A673 (cell line): ENCODE results near the gene ACP4. TPM values are rescaled to one million over a fixed set of nuclear protein-coding genes. Genes with fewer than 3 reads are reported as not detected.
A peak's percentile ranks its signal among the peaks of the same experiment; 100 is the strongest.

ENCODE experiments used
- BruUV-seq: library from RNA; stranded (reverse); fragments of 400-500 nt; replicated peaks from 2 replicates; lab custom pipeline; 2021; lab: Mats Ljungman, UMichigan
- CTCF ChIA-PET: fragments of 300-600 bp; sonication (Branson Sonifier 250); formaldehyde crosslinking; loops from one replicate; lab custom pipeline; 2022; ENCODE audit warnings: antibody characterized with exemption; lab: Charles Lee
- POLR2A ChIA-PET: fragments of 300-600 bp; sonication (Branson Sonifier 250); formaldehyde crosslinking; loops from one replicate; lab custom pipeline; 2022; ENCODE audit warnings: antibody characterized with exemption; ENCODE audit not compliant: low non-redundant PET; lab: Charles Lee
- DNase-seq: peaks from one replicate; pipeline ENCODE4 v3.0.0-alpha.2; 2015; ENCODE audit warnings: low spot score
- H3K27ac ChIP-seq: fragments of 200-600 bp; sonication (generic); 2 replicates; pipeline ENCODE4 v1.5.1; 2016; ENCODE audit warnings: mixed run types, low read depth, mild to moderate bottlenecking, mixed read lengths, antibody characterized with exemption, low read length; ENCODE audit not compliant: poor library complexity, severe bottlenecking
- H3K27me3 ChIP-seq: fragments of 200-600 bp; sonication (generic); replicated peaks from 2 replicates; pipeline ENCODE4 v1.6.1; 2017; ENCODE audit warnings: mixed run types, low read depth, mild to moderate bottlenecking, mixed read lengths, antibody characterized with exemption, low read length; ENCODE audit not compliant: insufficient read depth, poor library complexity
- H3K36me3 ChIP-seq: fragments of 200-600 bp; sonication (generic); 2 replicates; pipeline ENCODE4 v1.6.1; 2016; ENCODE audit warnings: mixed run types, mild to moderate bottlenecking, mixed read lengths, antibody characterized with exemption, low read length; ENCODE audit not compliant: insufficient read depth, poor library complexity, severe bottlenecking
- H3K4me1 ChIP-seq: fragments of 200-600 bp; sonication (generic); 2 replicates; pipeline ENCODE4 v1.6.1; 2017; ENCODE audit warnings: mixed run types, mild to moderate bottlenecking, mixed read lengths, antibody characterized with exemption, low read length; ENCODE audit not compliant: insufficient read depth, poor library complexity, severe bottlenecking
- H3K4me3 ChIP-seq: fragments of 200-600 bp; sonication (generic); 2 replicates; pipeline ENCODE4 v1.5.1; 2016; ENCODE audit warnings: low read depth, mixed run types, mild to moderate bottlenecking, mixed read lengths, low read length; ENCODE audit not compliant: poor library complexity, severe bottlenecking
- H3K9me3 ChIP-seq: fragments of 200-600 bp; sonication (generic); 2 replicates; pipeline ENCODE4 v1.6.1; 2016; ENCODE audit warnings: mixed run types, low read depth, mild to moderate bottlenecking, mixed read lengths, antibody characterized with exemption, low read length; ENCODE audit not compliant: poor library complexity, severe bottlenecking
- CTCF ChIP-seq: fragments of 300-800, 200-600 bp; sonication (generic); conservative IDR thresholded peaks from 2 replicates; pipeline ENCODE4 v1.5.1; 2017; ENCODE audit warnings: low read depth, mild to moderate bottlenecking, antibody characterized with exemption, low read length, moderate library complexity, mixed read lengths
- EZH2 ChIP-seq: fragments of 200-600 bp; sonication (generic); IDR thresholded peaks from 2 replicates; pipeline ENCODE4 v1.6.1; 2017; ENCODE audit warnings: borderline replicate concordance, low read depth, mild to moderate bottlenecking, mixed read lengths, antibody characterized with exemption, low read length; ENCODE audit not compliant: poor library complexity, severe bottlenecking
- intact Hi-C: fragments of 100-400 bp; cut with micrococcal nuclease; formaldehyde crosslinking; loops from one replicate; pipeline ENCODE4 v1.10.0; 2022; ENCODE audit not compliant: unreplicated experiment
- total RNA-seq: library from RNA; stranded (reverse); gene quantifications from 2 replicates; pipeline ENCODE4 v1.2.3, GENCODE V29; 2021

Gene ACP4
- total RNA-seq, 1 experiment from 2014 or later = not detected

- no peaks in the 10 kb centered on the region for H3K9me3 ChIP-seq
- no peak for TF ChIP-seq CTCF
- no peak for TF ChIP-seq EZH2
- no peaks in the 10 kb centered on the region for H3K27me3 ChIP-seq
- peaks cover 31% of the 10 kb centered on the region for H3K4me1 ChIP-seq
- CTCF ChIA-PET = no interaction called here
- no TSS peak for BruUV-seq
- no peak overlapping the region for H3K27ac ChIP-seq
- DNase-seq = no peak
- intact Hi-C loops = no loop called here
- H3K36me3 ChIP-seq = peaks cover 69% of the 10 kb centered on the region
- POLR2A ChIA-PET = no interaction called here
- H3K4me3 ChIP-seq = no peak overlapping the region
These were observed 7.8 kb downstream of the ACP4 start for GRCh38 chr19:50797781-50798658.

GRCh38 chr19:50798659-50799546 is 8.7 kb downstream of the ACP4 start:
- Histone ChIP-seq H3K36me3 (peaks cover 75% of the 10 kb centered on the region), H3K9me3 (no peaks in the 10 kb centered on the region), H3K4me1 (peaks cover 27% of the 10 kb centered on the region), H3K4me3 (no peak overlapping the region), H3K27me3 (no peaks in the 10 kb centered on the region), H3K27ac (peak overlapping the region; percentile 50)
- intact Hi-C loops = no loop called here
- POLR2A ChIA-PET = no interaction called here
- DNase-seq = no peak
- CTCF ChIA-PET = no interaction called here
- no peak for TF ChIP-seq EZH2
- TF ChIP-seq CTCF = no peak
- BruUV-seq = no TSS peak

GRCh38 chr19:50799547-50799851 is 9.3 kb downstream of the ACP4 start:
- H3K9me3 ChIP-seq = no peaks in the 10 kb centered on the region
- POLR2A ChIA-PET = no interaction called here

More at GRCh38 chr19:50799547-50799851, 9.3 kb downstream of the ACP4 start:
- BruUV-seq = no TSS peak
- CTCF ChIA-PET = no interaction called here
- intact Hi-C loops = no loop called here
- TF ChIP-seq EZH2 = no peak
- TF ChIP-seq CTCF = no peak
- Histone ChIP-seq H3K4me3 (no peak overlapping the region), H3K36me3 (peaks cover 75% of the 10 kb centered on the region), H3K27me3 (no peaks in the 10 kb centered on the region), H3K4me1 (peaks cover 21% of the 10 kb centered on the region), H3K27ac (peak overlapping the region; percentile 50)
- DNase-seq = no peak
